ENCODE measurements around the gene PCOLCE2. TPM values are rescaled to one million over a fixed set of nuclear protein-coding genes. Genes with fewer than 3 reads are reported as not detected.

Gene PCOLCE2, protein sequence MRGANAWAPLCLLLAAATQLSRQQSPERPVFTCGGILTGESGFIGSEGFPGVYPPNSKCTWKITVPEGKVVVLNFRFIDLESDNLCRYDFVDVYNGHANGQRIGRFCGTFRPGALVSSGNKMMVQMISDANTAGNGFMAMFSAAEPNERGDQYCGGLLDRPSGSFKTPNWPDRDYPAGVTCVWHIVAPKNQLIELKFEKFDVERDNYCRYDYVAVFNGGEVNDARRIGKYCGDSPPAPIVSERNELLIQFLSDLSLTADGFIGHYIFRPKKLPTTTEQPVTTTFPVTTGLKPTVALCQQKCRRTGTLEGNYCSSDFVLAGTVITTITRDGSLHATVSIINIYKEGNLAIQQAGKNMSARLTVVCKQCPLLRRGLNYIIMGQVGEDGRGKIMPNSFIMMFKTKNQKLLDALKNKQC
- total RNA-seq, result 13.6 TPM

DNA sequence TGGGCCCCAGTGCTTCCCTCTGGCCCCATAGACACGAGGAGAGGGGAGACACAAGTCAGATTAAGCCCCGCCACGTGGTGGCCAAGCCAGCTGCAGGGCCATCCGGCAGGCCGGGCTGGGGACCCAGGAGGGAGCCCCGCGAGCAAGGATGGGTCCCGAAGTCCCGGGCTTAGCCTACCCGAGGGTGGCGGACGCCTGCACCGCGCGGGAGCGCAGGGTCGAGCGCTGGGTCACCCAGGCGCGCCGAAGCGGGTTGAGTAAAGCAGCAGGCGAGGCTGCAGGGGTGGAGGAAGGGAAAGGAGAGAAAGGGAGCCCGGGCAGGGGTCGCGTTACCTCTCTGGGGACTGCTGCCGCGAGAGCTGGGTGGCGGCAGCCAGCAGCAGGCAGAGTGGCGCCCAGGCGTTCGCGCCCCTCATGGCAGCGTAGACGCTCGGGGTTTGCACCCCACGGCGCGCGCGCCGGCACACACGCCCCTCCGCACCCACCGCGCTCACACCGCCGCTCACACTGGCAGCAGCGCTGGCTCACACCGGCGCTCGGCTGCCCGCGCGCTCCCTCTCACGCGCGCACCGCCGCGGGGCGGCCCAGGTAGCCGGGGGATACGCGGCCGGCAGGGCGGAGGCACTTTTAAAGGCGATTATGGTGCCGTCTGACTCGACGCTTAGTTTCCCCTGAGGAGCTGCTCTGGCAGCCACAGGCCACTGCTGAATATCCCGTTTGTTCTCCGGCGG, at the start of gene PCOLCE2:
Gene PCOLCE2 (minus strand): TSS at position 603 of the 731 bp plus-strand sequence. CDS start 187 bp downstream, at position 416.

Small RNA genes lying within 50 kb of the gene (small RNA-seq; reads per million reads assigned to genes)
- not detected for gene RNU7-47P

Other genes starting within 250 kb of the PCOLCE2 start
- gene TRPC1, start 165.0 kb downstream of the PCOLCE2 start, total RNA-seq, result 95.3 TPM
- 5.3 TPM for gene PAQR9, start 74.6 kb upstream of the PCOLCE2 start, total RNA-seq
- 119 TPM for gene U2SURP, start 112.5 kb upstream of the PCOLCE2 start, total RNA-seq
- 55.8 TPM for gene CHST2, start 230.7 kb upstream of the PCOLCE2 start, total RNA-seq